ENCODE data around the gene ME1. TPM values are rescaled to one million over a fixed set of nuclear protein-coding genes. Genes with fewer than 3 reads are reported as not detected.
A peak's percentile ranks its signal among the peaks of the same experiment; 100 is the strongest.

The ME1 gene
- total and polyA plus RNA-seq, 2 experiments from 2014 or later, result 4.0 to 10.0 TPM

- Histone ChIP-seq H3K9me3 (ENCODE audit: low read depth) (no peaks in the 10 kb centered on the region), H3K79me2 (ENCODE audit: insufficient read depth) (no peaks in the 10 kb centered on the region), H3K4me2 (ENCODE audit: unreplicated experiment) (no peak overlapping the region), H3K27ac (no peak overlapping the region), H4K20me1 (ENCODE audit: insufficient read depth) (no peaks in the 10 kb centered on the region), H3K36me3 (ENCODE audit: low read depth) (no peaks in the 10 kb centered on the region), H3K9me2 (ENCODE audit: insufficient read depth) (no peaks in the 10 kb centered on the region), H3K4me3 (no peak overlapping the region), H3K9ac (no peak overlapping the region), H2AFZ (no peak overlapping the region), H3F3A (ENCODE audit: insufficient read depth) (no peaks in the 10 kb centered on the region), H3K27me3 (replicated peaks; ENCODE audit: insufficient read depth) (no peaks in the 10 kb centered on the region), H3K4me1 (ENCODE audit: insufficient read depth) (no peaks in the 10 kb centered on the region; the same call in 1 of the 2 replicates)
- in situ Hi-C loops (cut with MboI), result no loop called here
- 56 to 59% methylated on average over 1 of the region's 1 CpG for WGBS, 2 experiments (ENCODE audit: low coverage in 1 of 2, low lambda C conversion rate in 2 of 2, missing lambda C conversion rate in 2 of 2)
- DNase-seq, result no peak
- TF ChIP-seq EZH2 (IDR thresholded peaks at IDR 0.05; ENCODE audit: insufficient read depth, poor library complexity, severe bottlenecking), result no peak
- TF ChIP-seq EZH2phosphoT487 (IDR thresholded peaks at IDR 0.05; ENCODE audit: insufficient read depth, low read depth), result no peak
Observed at GRCh38 chr6:83309344-83309743, 121.5 kb downstream of the ME1 start.

- Histone ChIP-seq H3K27me3 (replicated peaks; ENCODE audit: insufficient read depth) (no peaks in the 10 kb centered on the region), H3K4me1 (ENCODE audit: insufficient read depth) (no peaks in the 10 kb centered on the region; the same call in 1 of the 2 replicates), H3K9me3 (ENCODE audit: low read depth) (no peaks in the 10 kb centered on the region), H3K79me2 (ENCODE audit: insufficient read depth) (no peaks in the 10 kb centered on the region), H3K36me3 (ENCODE audit: low read depth) (no peaks in the 10 kb centered on the region), H3K9ac (no peak overlapping the region), H3K27ac (no peak overlapping the region), H2AFZ (no peak overlapping the region), H4K20me1 (ENCODE audit: insufficient read depth) (no peaks in the 10 kb centered on the region), H3F3A (ENCODE audit: insufficient read depth) (no peaks in the 10 kb centered on the region), H3K4me2 (ENCODE audit: unreplicated experiment) (no peak overlapping the region), H3K9me2 (ENCODE audit: insufficient read depth) (no peaks in the 10 kb centered on the region), H3K4me3 (no peak overlapping the region)
- DNase-seq, result no peak
- in situ Hi-C loops (cut with MboI), result no loop called here
- no peak for TF ChIP-seq EZH2phosphoT487 (IDR thresholded peaks at IDR 0.05; ENCODE audit: insufficient read depth, low read depth)
- no peak for TF ChIP-seq EZH2 (IDR thresholded peaks at IDR 0.05; ENCODE audit: insufficient read depth, poor library complexity, severe bottlenecking)
Observed at GRCh38 chr6:83308833-83309232, 122.0 kb downstream of the ME1 start.

- no peaks in the 10 kb centered on the region for H3K9me2 ChIP-seq (ENCODE audit: insufficient read depth)
- no peaks in the 10 kb centered on the region for H3F3A ChIP-seq (ENCODE audit: insufficient read depth)
- no peaks in the 10 kb centered on the region for H4K20me1 ChIP-seq (ENCODE audit: insufficient read depth)
- H3K4me3 ChIP-seq, result no peak overlapping the region
- H2AFZ ChIP-seq, result no peak overlapping the region
- WGBS, 2 experiments (ENCODE audit: low coverage in 1 of 2, low lambda C conversion rate in 2 of 2, missing lambda C conversion rate in 2 of 2), result 87 to 96% methylated on average over 1 of the region's 1 CpG
- no peaks in the 10 kb centered on the region for H3K27me3 ChIP-seq (replicated peaks; ENCODE audit: insufficient read depth)
- no peak overlapping the region for H3K27ac ChIP-seq
- TF ChIP-seq EZH2phosphoT487 (IDR thresholded peaks at IDR 0.05; ENCODE audit: insufficient read depth, low read depth), result no peak
- no peak for TF ChIP-seq EZH2 (IDR thresholded peaks at IDR 0.05; ENCODE audit: insufficient read depth, poor library complexity, severe bottlenecking)
- no peaks in the 10 kb centered on the region for H3K36me3 ChIP-seq (ENCODE audit: low read depth)
- no peaks in the 10 kb centered on the region for H3K9me3 ChIP-seq (ENCODE audit: low read depth)
- H3K4me2 ChIP-seq (ENCODE audit: unreplicated experiment), result no peak overlapping the region
- in situ Hi-C loops (cut with MboI), result no loop called here
- H3K9ac ChIP-seq, result no peak overlapping the region
- no peak for DNase-seq
- H3K4me1 ChIP-seq (ENCODE audit: insufficient read depth), result no peaks in the 10 kb centered on the region; the same call in 1 of the 2 replicates
- no peaks in the 10 kb centered on the region for H3K79me2 ChIP-seq (ENCODE audit: insufficient read depth)
Observed at GRCh38 chr6:83307849-83308248, 123.0 kb downstream of the ME1 start.

- H3F3A ChIP-seq (ENCODE audit: insufficient read depth), result no peaks in the 10 kb centered on the region
- H3K4me3 ChIP-seq, result no peak overlapping the region
- H3K9ac ChIP-seq, result no peak overlapping the region
- peak; percentile 39 for DNase-seq
- no peak for TF ChIP-seq EZH2 (IDR thresholded peaks at IDR 0.05; ENCODE audit: insufficient read depth, poor library complexity, severe bottlenecking)
- TF ChIP-seq EZH2phosphoT487 (IDR thresholded peaks at IDR 0.05; ENCODE audit: insufficient read depth, low read depth), result no peak
- no peak overlapping the region for H3K4me2 ChIP-seq (ENCODE audit: unreplicated experiment)
- no peaks in the 10 kb centered on the region for H4K20me1 ChIP-seq (ENCODE audit: insufficient read depth)
- H3K79me2 ChIP-seq (ENCODE audit: insufficient read depth), result no peaks in the 10 kb centered on the region
- H3K4me1 ChIP-seq (ENCODE audit: insufficient read depth), result no peaks in the 10 kb centered on the region
- no peaks in the 10 kb centered on the region for H3K9me3 ChIP-seq (ENCODE audit: low read depth)
- H2AFZ ChIP-seq, result no peak overlapping the region
- H3K9me2 ChIP-seq (ENCODE audit: insufficient read depth), result no peaks in the 10 kb centered on the region
- H3K27ac ChIP-seq, result no peak overlapping the region
- no peaks in the 10 kb centered on the region for H3K36me3 ChIP-seq (ENCODE audit: low read depth)
- 0 to 8% methylated on average over 1 of the region's 1 CpG for WGBS, 2 experiments (ENCODE audit: low coverage in 1 of 2, low lambda C conversion rate in 2 of 2, missing lambda C conversion rate in 2 of 2)
- in situ Hi-C loops (cut with MboI), result no loop called here
- no peaks in the 10 kb centered on the region for H3K27me3 ChIP-seq (replicated peaks; ENCODE audit: insufficient read depth)
Observed at GRCh38 chr6:83303426-83303825, 127.4 kb downstream of the ME1 start.

GRCh38 chr6:83294676-83295075, 136.2 kb downstream of the ME1 start:
- no peaks in the 10 kb centered on the region for H3F3A ChIP-seq (ENCODE audit: insufficient read depth)
- 69 to 70% methylated on average over 6 of the region's 6 CpGs for WGBS, 2 experiments (ENCODE audit: low coverage in 1 of 2, low lambda C conversion rate in 2 of 2, missing lambda C conversion rate in 2 of 2)
- H3K4me3 ChIP-seq, result no peak overlapping the region
- H3K9me3 ChIP-seq (ENCODE audit: low read depth), result no peaks in the 10 kb centered on the region
- TF ChIP-seq EZH2 (IDR thresholded peaks at IDR 0.05; ENCODE audit: insufficient read depth, poor library complexity, severe bottlenecking) (no peak), EZH2phosphoT487 (IDR thresholded peaks at IDR 0.05; ENCODE audit: insufficient read depth, low read depth) (no peak)
- no peaks in the 10 kb centered on the region for H3K4me1 ChIP-seq (ENCODE audit: insufficient read depth)
- DNase-seq, result no peak
- H3K27me3 ChIP-seq (replicated peaks; ENCODE audit: insufficient read depth), result no peaks in the 10 kb centered on the region
- no peak overlapping the region for H3K4me2 ChIP-seq (ENCODE audit: unreplicated experiment)
- no peak overlapping the region for H3K9ac ChIP-seq
- no peak overlapping the region for H2AFZ ChIP-seq
- H3K36me3 ChIP-seq (ENCODE audit: low read depth), result no peaks in the 10 kb centered on the region
- no peaks in the 10 kb centered on the region for H3K9me2 ChIP-seq (ENCODE audit: insufficient read depth)
- no peaks in the 10 kb centered on the region for H4K20me1 ChIP-seq (ENCODE audit: insufficient read depth)
- H3K79me2 ChIP-seq (ENCODE audit: insufficient read depth), result no peaks in the 10 kb centered on the region
- in situ Hi-C loops (cut with MboI), result no loop called here
- no peak overlapping the region for H3K27ac ChIP-seq

Measured in GM23248 (cell line).